NCI-H1417 treated with DMSO at 0.1 percent for 48 hours (cell line): ENCODE results near the gene SEPHS1.
"Not testable (repeated sequence)": the region's sequence is repeated elsewhere in the genome, so short reads cannot be mapped to it uniquely, and the experiment has no call there.

ENCODE experiments used
- DNase-seq: peaks from one replicate; lab custom pipeline; 2025; lab: John Stamatoyannopoulos, UW

SEPHS1 gene

GRCh38 chr10:13360587-13360986 is 12.5 kb upstream of the SEPHS1 start:
- no peak for DNase-seq

GRCh38 chr10:13356392-13356791 is 8.3 kb upstream of the SEPHS1 start:
- no peak for DNase-seq

- DNase-seq, result no peak
These were observed 6.7 kb upstream of the SEPHS1 start for GRCh38 chr10:13354783-13355182.

GRCh38 chr10:13352519-13352918 is 4.4 kb upstream of the SEPHS1 start:
- DNase-seq, result no peak

- no peak for DNase-seq
These were observed 3.3 kb upstream of the SEPHS1 start for GRCh38 chr10:13351340-13351915.

DNA sequence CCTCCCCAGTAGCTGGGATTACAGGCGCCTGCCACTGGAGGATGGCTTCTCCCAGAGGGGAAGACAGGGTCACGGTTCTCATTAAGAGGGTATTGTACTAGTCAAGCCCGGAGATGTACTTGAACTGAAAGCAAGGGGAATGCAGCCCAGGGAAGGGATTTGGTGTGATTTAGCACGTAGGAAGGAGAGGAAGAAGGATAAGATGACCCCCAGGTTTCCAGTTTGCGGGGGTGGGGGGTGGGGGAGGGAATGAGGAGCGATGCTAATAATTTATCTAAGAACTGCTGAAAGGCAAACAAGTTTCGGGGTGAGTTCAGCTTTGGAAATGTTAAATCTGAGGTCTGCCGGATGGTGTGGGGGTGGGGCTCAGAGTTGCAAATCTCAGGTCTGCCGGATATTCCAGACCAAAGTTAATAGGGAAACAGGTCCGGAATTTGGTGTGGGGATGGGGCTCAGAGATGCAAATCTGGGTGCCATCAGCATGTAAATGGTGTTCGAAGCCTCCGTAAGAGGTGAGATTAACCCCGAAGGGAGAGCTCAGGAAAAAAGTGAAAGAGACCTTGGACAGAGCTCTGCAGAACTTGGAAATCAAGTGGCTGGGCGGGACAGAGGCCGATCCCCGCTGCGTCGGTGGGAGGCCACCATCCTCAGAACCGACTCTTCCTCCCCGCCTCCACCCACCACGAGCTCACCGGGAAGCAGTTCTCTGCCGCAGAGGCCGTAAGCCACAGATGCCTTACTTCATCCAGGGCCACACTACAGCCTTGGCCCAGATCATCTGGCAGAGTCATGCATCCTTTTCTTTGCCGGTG is 1.6 kb upstream of the SEPHS1 start:
- no peak for DNase-seq

DNA sequence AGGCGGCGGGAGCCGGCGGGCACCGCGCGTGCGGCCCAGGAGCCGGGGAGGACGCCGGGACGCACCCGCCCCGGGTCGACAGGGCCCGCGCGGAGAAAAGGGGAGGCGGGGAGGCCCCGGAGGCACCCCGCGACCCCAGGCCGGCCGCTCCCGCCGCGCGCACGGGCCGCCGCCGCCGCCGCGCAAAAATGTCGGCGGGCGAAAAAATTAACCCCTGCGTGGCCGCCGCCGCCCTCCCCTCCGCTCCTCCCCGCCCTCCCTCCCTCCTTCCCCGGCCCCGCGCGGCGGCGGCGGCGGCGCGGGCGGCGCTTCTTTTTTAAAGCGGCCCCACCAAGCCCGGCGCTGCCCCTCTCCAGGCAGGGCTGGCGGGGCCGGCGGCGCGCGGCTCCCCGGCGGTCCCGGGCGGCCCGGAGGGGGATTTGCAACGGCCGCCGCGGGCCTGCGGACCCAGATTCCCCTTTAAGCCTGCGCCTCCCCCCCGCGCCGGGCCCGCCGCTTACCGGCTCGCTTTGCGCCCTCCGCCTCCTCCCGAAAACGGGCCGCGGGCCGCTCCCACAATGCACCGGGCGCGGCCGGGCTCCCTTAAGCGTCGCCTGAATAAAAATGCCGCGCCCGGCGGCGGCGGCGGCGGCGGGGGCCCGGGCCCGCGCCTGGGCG is 465 bp downstream of the SEPHS1 start:
- DNase-seq, result peak; percentile 3

GRCh38 chr10:13347043-13347499 is 1.0 kb downstream of the SEPHS1 start:
- DNase-seq, result no peak

DNA sequence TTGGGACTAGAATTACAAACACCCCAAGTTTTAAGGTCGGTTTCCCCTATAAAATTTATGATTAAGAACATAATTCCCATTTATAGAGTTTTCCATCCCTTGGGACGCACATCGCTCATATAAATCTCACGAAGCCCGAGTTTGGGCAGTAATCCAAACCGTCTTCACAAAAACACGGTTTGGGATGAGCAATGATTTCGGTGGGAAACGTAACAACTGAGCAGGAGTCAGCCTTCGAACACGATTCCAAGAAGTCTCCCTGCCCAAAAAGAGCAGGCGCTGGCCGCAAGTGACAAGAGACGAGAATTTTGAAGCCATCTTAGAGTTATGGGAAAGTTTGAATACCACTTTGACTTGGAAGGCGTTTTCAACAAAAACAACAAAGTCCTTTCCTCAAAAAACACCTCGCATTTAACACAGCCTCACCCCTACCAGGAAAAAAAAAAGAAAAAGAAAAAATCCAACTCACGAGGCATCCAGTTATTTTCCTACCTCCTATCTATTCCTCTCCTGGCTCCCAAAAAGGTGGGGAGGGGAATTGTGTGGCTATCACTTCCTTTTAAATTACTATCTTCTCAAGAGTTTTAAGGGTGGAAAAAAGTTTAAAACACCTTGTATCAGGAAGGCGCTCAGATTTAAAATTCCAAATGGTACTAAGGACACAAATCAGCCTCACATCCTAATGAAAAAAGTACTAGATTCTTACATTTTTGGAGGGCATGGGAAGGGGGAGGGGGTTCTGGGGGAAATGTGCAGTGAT is 1.6 kb downstream of the SEPHS1 start:
- DNase-seq, result no peak

DNA sequence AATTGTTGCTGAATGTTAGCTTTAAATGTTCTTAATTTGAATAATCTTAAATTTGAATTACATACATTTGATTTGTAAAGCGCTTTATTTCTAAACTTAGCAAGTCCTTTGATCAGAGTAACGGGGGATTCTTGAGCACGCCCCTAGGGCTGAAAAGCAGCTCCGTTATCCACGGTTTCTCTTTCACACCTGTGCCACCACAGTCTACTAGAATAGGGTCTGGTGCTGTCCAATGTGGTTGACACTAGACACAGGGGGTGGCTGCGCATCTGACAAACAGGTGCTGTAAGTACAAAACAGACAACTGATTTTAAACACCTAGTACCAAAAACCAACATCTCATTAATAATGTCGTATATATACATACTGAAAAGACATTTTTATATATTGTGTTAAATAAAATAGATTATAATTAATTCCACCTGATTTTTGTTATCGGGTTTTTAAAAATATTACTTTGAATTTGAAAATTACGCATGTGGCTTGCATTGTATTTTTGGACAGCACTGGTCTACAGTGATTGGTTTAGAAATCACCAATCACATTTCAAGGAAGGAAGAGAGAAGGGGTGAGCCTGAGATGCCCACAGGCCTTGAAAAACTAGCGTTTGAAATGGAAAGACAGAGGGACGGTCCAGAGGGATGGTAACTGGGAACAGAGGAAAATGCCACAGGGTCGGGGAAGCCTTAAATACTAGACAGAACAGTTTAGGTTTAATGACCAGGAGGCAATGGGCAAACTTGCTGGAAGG is 7.3 kb downstream of the SEPHS1 start:
- DNase-seq, result no peak

- DNase-seq, result no peak
These were observed 8.0 kb downstream of the SEPHS1 start for GRCh38 chr10:13340068-13340467.

GRCh38 chr10:13338390-13339110 is 9.5 kb downstream of the SEPHS1 start:
- no peak for DNase-seq

GRCh38 chr10:13337827-13338196 is 10.3 kb downstream of the SEPHS1 start:
- no peak for DNase-seq

DNA sequence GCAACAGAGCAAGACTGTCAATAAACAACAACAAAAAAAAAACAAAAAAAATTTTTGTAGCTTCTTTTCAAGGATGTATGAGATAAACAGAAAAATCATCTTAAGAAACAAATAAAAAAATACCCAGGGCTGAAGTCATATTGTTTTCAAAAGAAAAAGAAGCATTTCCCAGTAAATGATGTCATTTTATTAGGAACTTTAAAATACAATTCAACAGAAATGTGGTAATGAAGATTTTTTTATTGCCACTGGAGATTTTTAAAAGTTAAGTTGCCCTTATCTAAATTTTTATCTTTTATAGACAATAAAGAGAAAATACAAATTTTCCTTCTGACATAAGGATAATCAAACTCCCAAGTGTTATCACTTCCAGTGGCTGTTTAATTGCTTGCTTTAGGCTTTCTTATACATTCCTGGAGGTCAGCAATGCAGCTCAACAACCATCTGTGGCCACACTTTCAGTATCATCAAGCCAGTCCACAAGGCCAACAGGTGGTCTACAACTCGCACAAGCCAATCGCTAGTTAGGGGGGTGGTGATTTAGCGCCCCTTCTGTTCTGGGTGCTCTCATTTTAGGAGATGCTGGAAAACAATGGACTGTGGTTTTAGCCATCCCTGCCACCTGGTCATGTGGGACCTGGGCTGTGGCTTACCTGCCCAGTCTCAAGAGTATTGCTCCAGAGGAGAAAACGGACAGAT is 10.8 kb downstream of the SEPHS1 start:
- DNase-seq, result no peak

DNA sequence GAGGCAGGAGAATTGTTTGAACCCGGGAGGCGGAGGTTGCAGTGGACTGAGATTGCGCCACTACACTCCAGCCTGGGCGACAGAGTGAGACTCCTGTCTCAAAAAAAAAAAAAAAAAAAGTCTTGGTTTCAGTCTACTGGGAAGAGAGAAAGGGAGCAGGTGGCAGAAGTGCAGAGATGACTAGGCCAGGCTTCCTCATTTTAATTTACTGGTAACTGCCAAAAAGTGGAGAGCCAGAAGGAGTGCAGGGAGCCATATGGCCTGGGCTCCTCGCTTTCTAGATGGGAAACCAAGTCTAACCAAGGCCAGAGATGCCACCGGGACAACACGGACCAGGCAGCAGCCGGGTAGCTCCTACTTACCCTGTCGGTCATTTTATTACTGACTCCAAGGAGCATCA is 12.2 kb downstream of the SEPHS1 start:
- no peak for DNase-seq

- DNase-seq, result no peak
These were observed 13.5 kb downstream of the SEPHS1 start for GRCh38 chr10:13334556-13334955.

DNA sequence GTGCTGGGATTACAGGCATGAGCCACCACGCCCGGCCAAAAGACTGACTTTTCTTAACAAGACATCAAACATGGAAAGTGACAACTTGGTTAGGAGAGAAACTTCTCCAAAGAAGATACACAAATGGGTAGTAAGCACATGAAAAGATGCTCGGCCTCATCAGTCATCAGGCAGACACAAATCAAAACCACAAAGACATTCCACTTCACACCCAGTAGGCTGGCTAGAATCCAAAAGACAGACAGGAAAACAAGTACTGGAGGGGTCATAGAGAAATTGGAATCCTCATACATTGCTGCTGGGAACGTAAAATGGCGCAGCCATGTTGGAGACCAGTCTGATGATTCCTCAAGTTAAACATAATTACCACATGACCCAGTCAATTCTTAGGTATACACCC is 16.4 kb downstream of the SEPHS1 start:
- no peak for DNase-seq

DNA sequence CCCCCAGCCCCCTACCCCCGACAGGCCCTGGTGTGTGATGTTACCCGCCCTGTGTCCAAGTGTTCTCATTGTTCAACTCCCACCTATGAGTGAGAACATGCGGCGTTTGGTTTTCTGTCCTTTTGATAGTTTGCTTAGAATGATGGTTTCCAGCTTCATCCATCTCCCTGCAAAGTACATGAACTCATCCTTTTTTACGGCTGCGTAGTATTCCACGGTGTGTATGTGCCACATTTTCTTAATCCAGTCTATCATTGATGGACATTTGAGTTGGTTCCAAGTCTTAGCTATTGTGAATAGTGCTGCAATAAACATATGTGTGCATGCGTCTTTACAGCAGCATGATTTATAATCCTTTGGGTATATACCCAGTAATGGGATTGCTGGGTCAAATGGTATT is 17.1 kb downstream of the SEPHS1 start:
- not testable (repeated sequence) for DNase-seq

GRCh38 chr10:13329565-13329964 is 18.5 kb downstream of the SEPHS1 start:
- DNase-seq, result no peak

- no peak for DNase-seq
These were observed 19.5 kb downstream of the SEPHS1 start for GRCh38 chr10:13328613-13329012.
